ENCODE results near the gene TBCC.

DNA sequence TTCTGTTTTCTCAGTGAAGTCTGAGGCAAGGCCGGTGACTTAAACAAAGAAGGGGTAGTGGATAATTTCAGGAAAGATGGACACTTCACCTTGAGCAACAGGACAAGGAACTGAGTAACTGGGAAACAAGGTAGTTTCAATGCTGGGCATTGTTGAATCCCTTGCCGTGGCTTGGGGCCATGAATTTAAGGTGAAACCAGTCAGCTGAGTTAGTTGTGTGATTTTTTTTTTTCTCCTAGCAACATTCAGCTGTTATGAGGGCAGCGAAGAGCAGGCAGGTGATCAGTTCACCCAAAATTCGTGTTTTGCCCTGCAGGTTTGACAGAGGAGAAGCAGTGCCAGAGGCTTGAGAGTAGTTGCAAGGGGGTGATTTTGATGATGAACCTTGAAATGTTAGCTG, 42.8 kb upstream of the TBCC start:
- no peak for TF ChIP-seq YY1 (IDR thresholded peaks at IDR 0.05; ENCODE audit: low read depth, low read length)
- TF ChIP-seq MEF2B (IDR thresholded peaks at IDR 0.05; ENCODE audit: partially characterized antibody, poor library complexity, severe bottlenecking), result no peak
- TF ChIP-seq, protein P1, sequence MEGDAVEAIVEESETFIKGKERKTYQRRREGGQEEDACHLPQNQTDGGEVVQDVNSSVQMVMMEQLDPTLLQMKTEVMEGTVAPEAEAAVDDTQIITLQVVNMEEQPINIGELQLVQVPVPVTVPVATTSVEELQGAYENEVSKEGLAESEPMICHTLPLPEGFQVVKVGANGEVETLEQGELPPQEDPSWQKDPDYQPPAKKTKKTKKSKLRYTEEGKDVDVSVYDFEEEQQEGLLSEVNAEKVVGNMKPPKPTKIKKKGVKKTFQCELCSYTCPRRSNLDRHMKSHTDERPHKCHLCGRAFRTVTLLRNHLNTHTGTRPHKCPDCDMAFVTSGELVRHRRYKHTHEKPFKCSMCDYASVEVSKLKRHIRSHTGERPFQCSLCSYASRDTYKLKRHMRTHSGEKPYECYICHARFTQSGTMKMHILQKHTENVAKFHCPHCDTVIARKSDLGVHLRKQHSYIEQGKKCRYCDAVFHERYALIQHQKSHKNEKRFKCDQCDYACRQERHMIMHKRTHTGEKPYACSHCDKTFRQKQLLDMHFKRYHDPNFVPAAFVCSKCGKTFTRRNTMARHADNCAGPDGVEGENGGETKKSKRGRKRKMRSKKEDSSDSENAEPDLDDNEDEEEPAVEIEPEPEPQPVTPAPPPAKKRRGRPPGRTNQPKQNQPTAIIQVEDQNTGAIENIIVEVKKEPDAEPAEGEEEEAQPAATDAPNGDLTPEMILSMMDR (IDR thresholded peaks at IDR 0.05 in 2 of 3, conservative IDR thresholded peaks at IDR 0.05 in 1 of 3; ENCODE audit: control insufficient read depth in 2 of 3, extremely low read depth in 1 of 3, insufficient read depth in 1 of 3, low read depth in 3 of 3, low read length in 3 of 3), result no peak
- no peak for TF ChIP-seq CHD2 (IDR thresholded peaks at IDR 0.05; ENCODE audit: borderline replicate concordance, low read depth, low read length)
- no peak for TF ChIP-seq ZNF274 (IDR thresholded peaks at IDR 0.05; ENCODE audit: insufficient read depth, insufficient read length)
- no peak for TF ChIP-seq POLR2AphosphoS5 (IDR thresholded peaks at IDR 0.05; ENCODE audit: low read length)
- no peak for TF ChIP-seq IKZF1 (conservative IDR thresholded peaks at IDR 0.05)
